Heart left ventricle (tissue), 16 donors: Measurements from ENCODE around the gene TPRG1L. TPM values are rescaled to one million over a fixed set of nuclear protein-coding genes. Genes with fewer than 3 reads are reported as not detected.
A peak's percentile ranks its signal among the peaks of the same experiment; 100 is the strongest.
"Not testable (repeated sequence)": the region's sequence is repeated elsewhere in the genome, so short reads cannot be mapped to it uniquely, and the experiment has no call there.

Source experiments
- ATAC-seq, 4 donors: fragments of 200-7000 bp; cut with Tn5 transposase; one replicate each; pipeline ENCODE4 v1.9.1; 2020 to 2022; ENCODE audit warnings: moderate library complexity in 4 of 4, mild to moderate bottlenecking in 3 of 4, moderate number of reproducible peaks in 1 of 4
- DNase-seq, 5 donors: peaks; one replicate each; pipeline ENCODE4 v3.0.0-alpha.2; 2020
- H3K27ac ChIP-seq, 12 donors: fragments of 200-600 bp; sonication (generic) in 4 of 12; one replicate each; pipeline versions ENCODE4 v1.5.0 to v1.8.0; 2016 to 2022; ENCODE audit warnings: mild to moderate bottlenecking in 2 of 12
- H3K27me3 ChIP-seq, 9 donors: fragments of 200-600 bp; sonication (generic) in 2 of 9; one replicate each; pipeline versions ENCODE4 v1.5.1 to v1.8.0; 2016 to 2022; ENCODE audit warnings: mild to moderate bottlenecking in 3 of 9
- H3K36me3 ChIP-seq, 9 donors: fragments of 200-600 bp; sonication (generic) in 2 of 9; one replicate each; pipeline versions ENCODE4 v1.5.0 to v1.8.0; 2018 to 2022; ENCODE audit warnings: mild to moderate bottlenecking in 2 of 9
- H3K4me1 ChIP-seq, 12 donors: fragments of 200-600 bp; sonication (generic) in 4 of 12; one replicate each; pipeline versions ENCODE4 v1.5.0 to v1.8.0; 2016 to 2022; ENCODE audit warnings: mild to moderate bottlenecking in 3 of 12
- H3K4me3 ChIP-seq, 12 donors: fragments of 200-600 bp; sonication (generic) in 4 of 12; one replicate each; pipeline versions ENCODE4 v1.5.0 to v1.8.0; 2017 to 2022; ENCODE audit warnings: mild to moderate bottlenecking in 9 of 12, moderate library complexity in 4 of 12
- H3K9me3 ChIP-seq, 12 donors: fragments of 200-600 bp; sonication (generic) in 4 of 12; one replicate each; pipeline versions ENCODE4 v1.5.0 to v1.8.0; 2016 to 2022; ENCODE audit warnings: mild to moderate bottlenecking in 1 of 12
- POLR2A ChIP-seq, 2 donors: fragments of 450-650 bp; IDR thresholded peaks; one replicate each; pipeline ENCODE4 v1.6.1; 2017; ENCODE audit warnings: antibody characterized with exemption in 2 of 2, mild to moderate bottlenecking in 2 of 2, moderate library complexity in 2 of 2
- WGBS, 4 donors: extraction: QIAGEN DNeasy Blood & Tissue Kit in 2 of 4; methylation state at CpG; one replicate each; pipeline versions ENCODE4 v1.1.5 to v1.1.7; 2013 to 2018; 5-methylcytosine and 5-hydroxymethylcytosine counted together
- intact Hi-C, 10 donors: fragments of 100-400 bp; cut with DNase I; formaldehyde crosslinking; loops; one replicate each; pipeline versions ENCODE4 v1.11.1 to v1.14.2; 2022
- polyA plus RNA-seq, 2 donors: library from polyadenylated mRNA; stranded (reverse); fragments of 200-250 nt; gene quantifications; one replicate each; pipeline ENCODE4 v1.2.3, GENCODE V29; 2013
- total RNA-seq, 9 donors: library from RNA; depleted of rRNA in 2 of 9; stranded (reverse); fragments of >200 nt in 2 of 9; fragmentation: NEBNext Ultra II Directional in 3 of 9; extraction: Animal tissue kit (Norgen Biotek cat#: 25700) in 3 of 9; gene quantifications; one replicate each; pipeline versions ENCODE4 v1.1.0 to v1.2.4, GENCODE V29; 2016 to 2023
- TF ChIP-seq, protein P1 (sequence below), 12 donors: fragments of 200-600 bp; sonication (generic) in 4 of 12; IDR thresholded peaks; one replicate each; pipeline versions ENCODE4 v1.5.0 to v1.8.0; 2018 to 2022; ENCODE audit warnings: antibody characterized with exemption in 12 of 12, mild to moderate bottlenecking in 5 of 12
- donor health status: ischemic (EF 13 %, LVEDD 7.1; RV severe dilation, severe dysfunction).
- donor health status: healthy with polysubstance abuse.
- donor health status: DM: no; HTN: yes; CAD: no.
- donor health status: DM: no; HTN: no; CAD: no.
- donor health status: ischemic (EF 25% LVEDD 6.9; RV normal size, moderate dysfunction).
- donor health status: ischemic (EF 25% LVEDD 5.7; RV mildly dilated, moderate dysfunction).
- donor health status: healthy.
- donor health status: DM: yes; HTN: yes; CAD: no.
- donor health status: ischemic (EF 35%, LVEDD 5.7; RV mildly dilated, moderate dysfunction).
- donor health status: nonischemic (EF 11% LVEDD 7.7; RV severe dilation, severe dysfunction).
- donor health status: DM: yes; HTN: yes; CAD: no.
- donor health status: PGD.
- donor health status: ischemic (EF 29% LVEDD 5.4; RV normal size, mild dysfunction).
- donor health status: nonischemic (EF 23%, LVEDD 6.1; RV moderate dilation, normal function).

TPRG1L gene
- total and polyA plus RNA-seq, 11 donors = 24.2 to 58.0 (median 48.8) TPM

DNA sequence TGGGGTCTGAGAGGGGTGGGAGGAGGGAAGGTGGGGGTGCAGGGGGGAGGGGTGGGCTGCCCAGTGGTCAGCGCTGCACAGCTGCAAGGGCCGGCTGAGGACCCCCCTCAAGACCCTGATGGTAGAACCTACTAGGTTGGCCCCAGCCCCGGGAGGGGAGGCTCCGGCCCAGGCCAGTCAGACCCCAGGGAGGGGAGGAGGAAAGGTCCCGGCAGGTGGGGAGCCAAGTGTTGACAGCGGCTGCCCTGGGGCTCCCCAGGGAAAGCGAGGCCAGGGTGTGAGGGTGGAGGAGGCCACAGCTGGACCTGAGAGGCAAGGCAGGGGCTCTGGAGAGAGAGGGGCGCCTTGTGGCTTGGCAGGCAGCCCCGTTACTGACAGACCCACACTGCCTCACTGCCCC, 44.6 kb upstream of the TPRG1L start:
- TF ChIP-seq, protein P1, sequence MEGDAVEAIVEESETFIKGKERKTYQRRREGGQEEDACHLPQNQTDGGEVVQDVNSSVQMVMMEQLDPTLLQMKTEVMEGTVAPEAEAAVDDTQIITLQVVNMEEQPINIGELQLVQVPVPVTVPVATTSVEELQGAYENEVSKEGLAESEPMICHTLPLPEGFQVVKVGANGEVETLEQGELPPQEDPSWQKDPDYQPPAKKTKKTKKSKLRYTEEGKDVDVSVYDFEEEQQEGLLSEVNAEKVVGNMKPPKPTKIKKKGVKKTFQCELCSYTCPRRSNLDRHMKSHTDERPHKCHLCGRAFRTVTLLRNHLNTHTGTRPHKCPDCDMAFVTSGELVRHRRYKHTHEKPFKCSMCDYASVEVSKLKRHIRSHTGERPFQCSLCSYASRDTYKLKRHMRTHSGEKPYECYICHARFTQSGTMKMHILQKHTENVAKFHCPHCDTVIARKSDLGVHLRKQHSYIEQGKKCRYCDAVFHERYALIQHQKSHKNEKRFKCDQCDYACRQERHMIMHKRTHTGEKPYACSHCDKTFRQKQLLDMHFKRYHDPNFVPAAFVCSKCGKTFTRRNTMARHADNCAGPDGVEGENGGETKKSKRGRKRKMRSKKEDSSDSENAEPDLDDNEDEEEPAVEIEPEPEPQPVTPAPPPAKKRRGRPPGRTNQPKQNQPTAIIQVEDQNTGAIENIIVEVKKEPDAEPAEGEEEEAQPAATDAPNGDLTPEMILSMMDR (IDR thresholded peaks at IDR 0.05) = no peak
- TF ChIP-seq POLR2A (IDR thresholded peaks at IDR 0.05) = no peak
- H3K27ac ChIP-seq = no peak overlapping the region
- no peaks in the 10 kb centered on the region for H3K4me1 ChIP-seq
- DNase-seq (no peak), ATAC-seq (no peak)
- peaks cover 0 to 2% (median 0%) of the 10 kb centered on the region in 9 donors for H3K27me3 ChIP-seq
- H3K9me3 ChIP-seq = no peaks in the 10 kb centered on the region
- H3K36me3 ChIP-seq = no peaks in the 10 kb centered on the region
- intact Hi-C loops = no loop called here
- 78 to 88% (median 80%) methylated on average over 6 to 9 of the region's 9 CpGs for WGBS, 4 donors
- no peak overlapping the region for H3K4me3 ChIP-seq

DNA sequence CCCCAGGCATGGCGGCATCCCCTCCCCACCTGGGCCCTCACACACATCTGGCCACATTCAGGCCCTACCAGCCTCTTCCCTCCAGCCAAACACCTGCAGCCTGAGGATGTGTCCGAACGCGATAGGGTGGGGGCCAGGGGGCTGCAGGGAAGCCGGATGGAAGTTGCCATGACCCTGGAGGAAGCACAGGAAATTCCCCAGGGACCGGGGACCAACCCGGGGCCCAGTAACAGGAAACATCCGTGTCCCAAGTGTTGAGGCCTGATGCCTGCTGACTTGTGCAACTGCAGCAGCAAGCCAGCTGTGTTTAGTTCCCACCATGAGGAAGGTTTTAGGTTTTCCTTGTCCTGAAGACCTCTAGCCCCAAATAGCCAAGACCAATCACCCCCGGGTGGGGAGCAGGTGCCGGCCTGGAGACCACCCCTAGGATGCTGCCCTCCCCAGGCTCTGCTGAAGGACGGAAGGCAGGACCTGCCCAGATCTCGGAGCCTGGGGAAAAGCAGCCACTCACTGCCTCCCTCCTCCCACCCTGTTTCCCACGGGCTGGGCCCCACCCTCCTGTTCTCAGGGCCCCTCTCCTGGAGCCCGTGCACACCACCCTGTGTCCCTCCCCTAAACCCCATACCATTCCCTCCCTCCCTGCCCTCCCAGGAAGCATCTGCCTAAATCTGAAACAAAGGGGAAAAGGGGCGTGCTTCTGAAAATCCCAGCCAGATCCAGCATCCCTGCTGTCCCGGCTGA, 43.3 kb upstream of the TPRG1L start:
- ATAC-seq = no peak
- no peak for DNase-seq

DNA sequence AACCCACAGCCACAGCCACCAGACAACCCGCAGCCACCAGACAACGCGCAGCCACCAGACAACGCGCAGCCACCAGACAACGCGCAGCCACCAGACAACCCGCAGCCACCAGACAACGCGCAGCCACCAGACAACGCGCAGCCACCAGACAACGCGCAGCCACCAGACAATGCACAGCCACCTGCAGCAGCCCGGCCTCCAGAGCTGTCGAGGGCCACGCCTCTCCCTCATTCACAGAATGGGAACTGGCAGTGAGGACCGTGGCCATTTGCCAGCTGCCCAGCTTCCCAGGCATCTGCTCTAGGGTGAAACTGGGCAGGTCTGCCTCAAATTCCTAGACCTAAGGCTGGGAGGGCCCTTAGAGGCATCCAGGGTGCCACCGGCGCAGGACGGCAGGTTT, 41.1 kb upstream of the TPRG1L start:
- peak in 1 of 4 donors; percentile 27 for ATAC-seq
- H3K27ac ChIP-seq, H3K4me1 ChIP-seq, intact Hi-C loops, DNase-seq, H3K9me3 ChIP-seq, H3K27me3 ChIP-seq, H3K36me3 ChIP-seq, H3K4me3 ChIP-seq: not testable (repeated sequence)
- WGBS, 4 donors = 78 to 93% (median 84%) methylated on average over 14 to 21 of the region's 21 CpGs

More for the DNA sequence above, 43.3 kb upstream of the TPRG1L start:
- Histone ChIP-seq H3K27me3 (peaks cover 0 to 2% (median 0%) of the 10 kb centered on the region in 9 donors), H3K9me3 (no peaks in the 10 kb centered on the region), H3K4me1 (no peaks in the 10 kb centered on the region), H3K27ac (no peak overlapping the region), H3K36me3 (no peaks in the 10 kb centered on the region), H3K4me3 (no peak overlapping the region)
- intact Hi-C loops = no loop called here
- 39 to 52% (median 45%) methylated on average over 8 to 16 of the region's 16 CpGs for WGBS, 4 donors
- TF ChIP-seq, protein P1 (IDR thresholded peaks at IDR 0.05) = no peak
- TF ChIP-seq POLR2A (IDR thresholded peaks at IDR 0.05) = no peak

DNA sequence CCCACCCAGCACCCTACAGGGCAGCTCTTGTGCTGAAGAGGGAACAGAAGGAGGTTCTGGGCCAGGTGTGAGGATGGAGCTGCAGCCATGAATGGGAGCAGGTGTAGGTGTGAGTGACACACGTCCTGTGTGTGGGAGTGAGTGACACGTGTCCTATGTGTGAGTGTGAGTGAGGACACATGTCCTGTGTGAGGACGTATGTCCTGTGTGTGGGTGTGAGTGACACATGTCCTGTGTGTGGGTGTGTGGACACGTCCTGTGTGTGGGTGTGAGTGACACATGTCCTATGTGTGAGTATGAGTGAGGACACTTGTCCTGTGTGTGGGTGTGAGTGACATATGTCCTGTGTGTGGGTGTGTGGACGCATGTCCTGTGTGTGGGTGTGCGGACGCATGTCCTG, 39.9 kb upstream of the TPRG1L start:
- intact Hi-C loops = no loop called here
- 80 to 92% (median 86%) methylated on average over 7 of the region's 7 CpGs for WGBS, 4 donors

DNA sequence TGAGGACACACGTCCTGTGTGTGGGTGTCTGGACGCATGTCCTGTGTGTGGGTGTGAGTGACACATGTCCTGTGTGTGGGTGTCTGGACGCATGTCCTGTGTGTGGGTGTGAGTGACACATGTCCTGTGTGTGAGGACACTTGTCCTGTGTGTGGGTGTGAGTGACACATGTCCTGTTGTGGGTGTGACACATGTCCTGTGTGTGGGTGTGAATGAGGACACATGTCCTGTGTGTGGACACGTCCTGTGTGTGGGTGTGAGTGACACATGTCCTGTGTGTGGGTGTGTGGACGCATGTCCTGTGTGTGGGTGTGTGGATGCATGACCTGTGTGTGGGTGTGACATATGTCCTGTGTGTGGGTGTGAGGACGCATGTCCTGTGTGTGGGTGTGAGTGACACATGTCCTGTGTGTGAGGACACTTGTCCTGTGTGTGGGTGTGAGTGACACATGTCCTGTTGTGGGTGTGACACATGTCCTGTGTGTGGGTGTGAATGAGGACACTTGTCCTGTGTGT, 39.4 kb upstream of the TPRG1L start:
- H3K9me3 ChIP-seq, H3K27me3 ChIP-seq, ATAC-seq, H3K27ac ChIP-seq, intact Hi-C loops, H3K36me3 ChIP-seq, H3K4me3 ChIP-seq, DNase-seq, H3K4me1 ChIP-seq: not testable (repeated sequence)
- WGBS, 4 donors = 63 to 71% (median 67%) methylated on average over 6 of the region's 6 CpGs

More for the DNA sequence above, 39.9 kb upstream of the TPRG1L start:
- DNase-seq (no peak), ATAC-seq (no peak)
- Histone ChIP-seq H3K27me3 (peaks cover 0 to 2% (median 0%) of the 10 kb centered on the region in 9 donors), H3K27ac (no peak overlapping the region), H3K36me3 (no peaks in the 10 kb centered on the region), H3K9me3 (no peaks in the 10 kb centered on the region), H3K4me1 (no peaks in the 10 kb centered on the region), H3K4me3 (no peak overlapping the region)
- TF ChIP-seq, protein P1 (IDR thresholded peaks at IDR 0.05) = no peak
- no peak for TF ChIP-seq POLR2A (IDR thresholded peaks at IDR 0.05)
